ENCODE measurements around the gene TWIST2.

TWIST2 gene

DNA sequence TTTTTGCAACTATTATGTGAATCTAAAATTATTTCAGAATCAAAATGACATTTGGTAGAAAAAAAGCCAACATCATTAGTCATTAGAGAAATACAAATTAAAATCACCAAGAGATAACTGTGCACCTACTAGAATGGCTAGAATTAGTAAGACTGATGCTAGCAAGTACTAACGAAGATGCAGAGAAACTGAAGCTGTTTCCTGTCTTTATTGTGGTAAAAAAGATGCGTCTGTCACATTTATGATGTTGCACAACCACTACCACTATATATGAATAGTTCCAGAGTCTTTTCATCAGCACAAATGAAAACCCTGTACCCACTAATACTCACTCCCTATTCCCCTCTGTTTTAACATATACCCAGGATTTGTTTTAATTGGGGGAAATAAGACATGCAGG is 16.7 kb upstream of the TWIST2 start:
- no peak for TF ChIP-seq PAX5 (IDR thresholded peaks at IDR 0.05; ENCODE audit: insufficient read depth, low read length, severe bottlenecking)
- TF ChIP-seq TAF1 (IDR thresholded peaks at IDR 0.05; ENCODE audit: low read depth, low read length) = no peak
- no peak for TF ChIP-seq POU2F2 (IDR thresholded peaks at IDR 0.05; ENCODE audit: low read depth, low read length)
- no peak for TF ChIP-seq POLR2AphosphoS5 (IDR thresholded peaks at IDR 0.05; ENCODE audit: low read depth, low read length)
- TF ChIP-seq POLR2A (IDR thresholded peaks at IDR 0.05; ENCODE audit: low read depth, low read length) = no peak
- TF ChIP-seq SPI1 (IDR thresholded peaks at IDR 0.05; ENCODE audit: low read depth, low read length) = no peak
- DNase-seq (ENCODE audit: insufficient read length, low spot score) (no peak), FAIRE-seq (no peak)

- FAIRE-seq = no peak
- TF ChIP-seq PAX5 (IDR thresholded peaks at IDR 0.05; ENCODE audit: insufficient read depth, low read length, severe bottlenecking) (no peak), POLR2A (IDR thresholded peaks at IDR 0.05; ENCODE audit: low read depth, low read length) (no peak), SPI1 (IDR thresholded peaks at IDR 0.05; ENCODE audit: low read depth, low read length) (no peak), POLR2AphosphoS5 (IDR thresholded peaks at IDR 0.05; ENCODE audit: low read depth, low read length) (no peak), TAF1 (IDR thresholded peaks at IDR 0.05; ENCODE audit: low read depth, low read length) (no peak), POU2F2 (IDR thresholded peaks at IDR 0.05; ENCODE audit: low read depth, low read length) (no peak)
- no peak for DNase-seq (ENCODE audit: insufficient read length, low spot score)
Measured at GRCh38 chr2:238834982-238835381, 12.9 kb upstream of the TWIST2 start.

GRCh38 chr2:238835726-238836301 is 12.1 kb upstream of the TWIST2 start:
- TF ChIP-seq TAF1 (IDR thresholded peaks at IDR 0.05; ENCODE audit: low read depth, low read length) = no peak
- TF ChIP-seq PAX5 (IDR thresholded peaks at IDR 0.05; ENCODE audit: insufficient read depth, low read length, severe bottlenecking) = no peak
- no peak for TF ChIP-seq SPI1 (IDR thresholded peaks at IDR 0.05; ENCODE audit: low read depth, low read length)
- TF ChIP-seq POU2F2 (IDR thresholded peaks at IDR 0.05; ENCODE audit: low read depth, low read length) = no peak
- no peak for TF ChIP-seq POLR2A (IDR thresholded peaks at IDR 0.05; ENCODE audit: low read depth, low read length)
- TF ChIP-seq POLR2AphosphoS5 (IDR thresholded peaks at IDR 0.05; ENCODE audit: low read depth, low read length) = no peak
- DNase-seq (ENCODE audit: insufficient read length, low spot score) (no peak), FAIRE-seq (no peak)

- FAIRE-seq = no peak
- no peak for DNase-seq (ENCODE audit: insufficient read length, low spot score)
- no peak for TF ChIP-seq PAX5 (IDR thresholded peaks at IDR 0.05; ENCODE audit: insufficient read depth, low read length, severe bottlenecking)
- no peak for TF ChIP-seq TAF1 (IDR thresholded peaks at IDR 0.05; ENCODE audit: low read depth, low read length)
- no peak for TF ChIP-seq POU2F2 (IDR thresholded peaks at IDR 0.05; ENCODE audit: low read depth, low read length)
- TF ChIP-seq POLR2AphosphoS5 (IDR thresholded peaks at IDR 0.05; ENCODE audit: low read depth, low read length) = no peak
- TF ChIP-seq POLR2A (IDR thresholded peaks at IDR 0.05; ENCODE audit: low read depth, low read length) = no peak
- TF ChIP-seq SPI1 (IDR thresholded peaks at IDR 0.05; ENCODE audit: low read depth, low read length) = no peak
Measured at GRCh38 chr2:238838786-238839327, 9.0 kb upstream of the TWIST2 start.

- no peak for DNase-seq (ENCODE audit: insufficient read length, low spot score)
- TF ChIP-seq TAF1 (IDR thresholded peaks at IDR 0.05; ENCODE audit: low read depth, low read length) = no peak
- no peak for TF ChIP-seq POLR2A (IDR thresholded peaks at IDR 0.05; ENCODE audit: low read depth, low read length)
- no peak for TF ChIP-seq PAX5 (IDR thresholded peaks at IDR 0.05; ENCODE audit: insufficient read depth, low read length, severe bottlenecking)
- TF ChIP-seq POU2F2 (IDR thresholded peaks at IDR 0.05; ENCODE audit: low read depth, low read length) = no peak
- TF ChIP-seq SPI1 (IDR thresholded peaks at IDR 0.05; ENCODE audit: low read depth, low read length) = no peak
- TF ChIP-seq POLR2AphosphoS5 (IDR thresholded peaks at IDR 0.05; ENCODE audit: low read depth, low read length) = no peak
- no peak for FAIRE-seq
Measured at GRCh38 chr2:238839428-238839827, 8.5 kb upstream of the TWIST2 start.

DNA sequence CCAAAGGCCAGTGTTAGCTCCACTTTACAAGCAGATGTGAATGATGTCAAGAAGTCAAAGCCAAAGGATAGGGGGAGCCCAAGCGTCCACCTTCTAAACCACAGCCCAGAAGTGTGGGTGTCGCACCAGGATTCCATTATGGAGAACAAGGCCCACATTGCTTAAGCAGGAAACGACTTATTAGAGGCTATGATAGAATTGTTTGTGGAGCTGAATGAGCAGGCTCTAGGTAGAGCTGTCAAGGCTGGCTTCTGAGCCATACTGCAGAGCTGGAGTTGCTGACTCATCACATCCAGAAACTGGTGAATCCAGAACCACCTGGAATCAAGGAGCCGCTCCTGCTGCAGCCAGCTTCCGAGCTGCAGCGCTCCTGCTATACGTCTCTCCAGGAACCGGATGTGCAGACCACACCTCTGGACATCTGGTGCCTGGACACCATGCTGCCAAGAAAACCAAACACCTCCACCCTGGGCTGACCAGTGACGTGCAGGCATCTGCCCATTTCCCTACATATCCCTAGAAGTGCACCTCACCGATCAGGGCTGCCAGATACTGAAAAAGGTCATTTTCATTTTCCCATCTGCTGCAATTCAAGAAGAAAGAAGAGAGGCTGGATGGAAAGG is 6.2 kb upstream of the TWIST2 start:
- no peak for DNase-seq (ENCODE audit: insufficient read length, low spot score)
- no peak for FAIRE-seq

GRCh38 chr2:238843476-238843875 is 4.4 kb upstream of the TWIST2 start:
- no peak for DNase-seq (ENCODE audit: insufficient read length, low spot score)
- FAIRE-seq = no peak
- TF ChIP-seq POLR2A (IDR thresholded peaks at IDR 0.05; ENCODE audit: low read depth, low read length) (no peak), PAX5 (IDR thresholded peaks at IDR 0.05; ENCODE audit: insufficient read depth, low read length, severe bottlenecking) (no peak), POU2F2 (IDR thresholded peaks at IDR 0.05; ENCODE audit: low read depth, low read length) (no peak), TAF1 (IDR thresholded peaks at IDR 0.05; ENCODE audit: low read depth, low read length) (no peak), SPI1 (IDR thresholded peaks at IDR 0.05; ENCODE audit: low read depth, low read length) (no peak)

More for the DNA sequence above, 6.2 kb upstream of the TWIST2 start:
- TF ChIP-seq POLR2AphosphoS5 (IDR thresholded peaks at IDR 0.05; ENCODE audit: low read depth, low read length) (no peak), SPI1 (IDR thresholded peaks at IDR 0.05; ENCODE audit: low read depth, low read length) (no peak), PAX5 (IDR thresholded peaks at IDR 0.05; ENCODE audit: insufficient read depth, low read length, severe bottlenecking) (no peak), POU2F2 (IDR thresholded peaks at IDR 0.05; ENCODE audit: low read depth, low read length) (no peak), POLR2A (IDR thresholded peaks at IDR 0.05; ENCODE audit: low read depth, low read length) (no peak), TAF1 (IDR thresholded peaks at IDR 0.05; ENCODE audit: low read depth, low read length) (no peak)

GRCh38 chr2:238845583-238846377 is 2.1 kb upstream of the TWIST2 start:
- no peak for DNase-seq (ENCODE audit: insufficient read length, low spot score)
- TF ChIP-seq SPI1 (IDR thresholded peaks at IDR 0.05; ENCODE audit: low read depth, low read length) (no peak), POLR2A (IDR thresholded peaks at IDR 0.05; ENCODE audit: low read depth, low read length) (no peak), POU2F2 (IDR thresholded peaks at IDR 0.05; ENCODE audit: low read depth, low read length) (no peak), POLR2AphosphoS5 (IDR thresholded peaks at IDR 0.05; ENCODE audit: low read depth, low read length) (no peak), PAX5 (IDR thresholded peaks at IDR 0.05; ENCODE audit: insufficient read depth, low read length, severe bottlenecking) (no peak), TAF1 (IDR thresholded peaks at IDR 0.05; ENCODE audit: low read depth, low read length) (no peak)
- FAIRE-seq = no peak

DNA sequence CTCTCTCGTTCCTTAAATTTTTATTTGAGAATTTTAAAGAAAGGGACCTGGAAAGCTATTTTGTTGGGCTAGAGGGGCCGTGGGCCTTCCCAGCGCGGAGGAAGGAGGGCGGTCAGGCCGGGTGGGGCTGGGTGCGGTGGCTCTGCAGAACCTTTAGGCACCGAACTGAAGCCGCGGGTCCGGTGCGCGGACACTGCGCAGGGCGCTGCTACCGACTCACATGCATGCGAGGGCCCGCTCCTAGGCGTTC is 1.6 kb upstream of the TWIST2 start:
- FAIRE-seq (no peak), DNase-seq (ENCODE audit: insufficient read length, low spot score) (no peak)
- no peak for TF ChIP-seq PAX5 (IDR thresholded peaks at IDR 0.05; ENCODE audit: insufficient read depth, low read length, severe bottlenecking)
- no peak for TF ChIP-seq SPI1 (IDR thresholded peaks at IDR 0.05; ENCODE audit: low read depth, low read length)

All from GM12891 (cell line).